MCF 10A (cell line): ENCODE data around the gene RASGEF1C. TPM values are rescaled to one million over a fixed set of nuclear protein-coding genes. Genes with fewer than 3 reads are reported as not detected.

ENCODE experiments used
- BruUV-seq: library from RNA; stranded (reverse); fragments of 400-500 nt; replicated peaks from 2 replicates; lab custom pipeline; 2021; lab: Mats Ljungman, UMichigan
- CTCF ChIA-PET: fragments of 300-600 bp; sonication (Branson Sonifier 250); formaldehyde crosslinking; extraction: SDS; loops from one replicate; lab custom pipeline; 2021; ENCODE audit warnings: antibody characterized with exemption, inconsistent platforms; lab: Yijun Ruan, JAX
- POLR2A ChIA-PET: fragments of 300-600, 350-650 bp; sonication (Branson Sonifier 250); formaldehyde crosslinking; extraction: SDS; loops from one replicate; lab custom pipeline; 2020; ENCODE audit warnings: antibody characterized with exemption, inconsistent platforms; lab: Yijun Ruan, JAX
- DNase-seq: peaks from one replicate; pipeline ENCODE4 v3.0.0-alpha.2; 2018; ENCODE audit not compliant: unreplicated experiment
- H3K27ac Mint-ChIP-seq: one replicate; pipeline ENCODE4 v1.8.0; 2022; ENCODE audit warnings: mild to moderate bottlenecking, low read depth, mixed read lengths; ENCODE audit not compliant: unreplicated experiment
- H3K27me3 Mint-ChIP-seq: one replicate; pipeline ENCODE4 v1.8.0; 2022; ENCODE audit warnings: mixed read lengths; ENCODE audit not compliant: insufficient read depth, unreplicated experiment
- H3K36me3 Mint-ChIP-seq: one replicate; pipeline ENCODE4 v1.8.0; 2022; ENCODE audit warnings: mild to moderate bottlenecking, moderate library complexity, mixed read lengths; ENCODE audit not compliant: insufficient read depth, unreplicated experiment
- H3K4me1 Mint-ChIP-seq: one replicate; pipeline ENCODE4 v1.8.0; 2022; ENCODE audit warnings: mixed read lengths; ENCODE audit not compliant: insufficient read depth, unreplicated experiment
- H3K4me3 Mint-ChIP-seq: one replicate; pipeline ENCODE4 v1.8.0; 2022; ENCODE audit warnings: mild to moderate bottlenecking, moderate library complexity, mixed read lengths; ENCODE audit not compliant: unreplicated experiment
- H3K9me3 Mint-ChIP-seq: one replicate; pipeline ENCODE4 v1.8.0; 2022; ENCODE audit warnings: mixed read lengths; ENCODE audit not compliant: unreplicated experiment
- CTCF ChIP-seq: fragments of 200-600 bp; IDR thresholded peaks from one replicate; pipeline ENCODE4 v1.8.0; 2022; ENCODE audit warnings: antibody characterized with exemption, mild to moderate bottlenecking; ENCODE audit not compliant: unreplicated experiment
- intact Hi-C: fragments of 100-400 bp; cut with micrococcal nuclease; formaldehyde crosslinking; loops from 2 replicates; pipeline ENCODE4 v1.14.1; 2022
- total RNA-seq: library from RNA; stranded (reverse); gene quantifications from 2 replicates; pipeline ENCODE4 v1.2.3, GENCODE V29; 2022

The RASGEF1C gene
- total RNA-seq, 1 experiment from 2014 or later = not detected

- Mint-ChIP-seq H3K9me3 (peaks cover 6% of the 10 kb centered on the region), H3K27ac (no peak overlapping the region), H3K4me3 (no peak overlapping the region), H3K27me3 (peaks cover 18% of the 10 kb centered on the region), H3K36me3 (no peaks in the 10 kb centered on the region), H3K4me1 (peaks cover 7% of the 10 kb centered on the region)
- ChIA-PET CTCF (interaction anchor here (1.1 kb wide), 1 partner anchor 144 kb away, joined by 3 read pairs; no protein-coding TSS in a partner anchor), POLR2A (no interaction called here)
- intact Hi-C loops = no loop called here
- DNase-seq = no peak
- TF ChIP-seq CTCF = no peak
- BruUV-seq = no TSS peak
Observed at GRCh38 chr5:180180421-180180820, 28.6 kb downstream of the RASGEF1C start.

GRCh38 chr5:180179442-180180420 is 29.3 kb downstream of the RASGEF1C start:
- POLR2A ChIA-PET = no interaction called here
- Mint-ChIP-seq H3K36me3 (no peaks in the 10 kb centered on the region), H3K4me3 (no peak overlapping the region), H3K27ac (no peak overlapping the region), H3K27me3 (peaks cover 18% of the 10 kb centered on the region), H3K4me1 (peaks cover 7% of the 10 kb centered on the region), H3K9me3 (peaks cover 4% of the 10 kb centered on the region)
- CTCF ChIA-PET = interaction anchor here (1.1 kb wide), 1 partner anchor 145 kb away, joined by 3 read pairs; no protein-coding TSS in a partner anchor
- BruUV-seq = no TSS peak
- intact Hi-C loops = no loop called here
- no peak for DNase-seq
- no peak for TF ChIP-seq CTCF

GRCh38 chr5:180178531-180179441 is 30.2 kb downstream of the RASGEF1C start:
- Mint-ChIP-seq H3K4me1 (peaks cover 7% of the 10 kb centered on the region), H3K9me3 (no peaks in the 10 kb centered on the region), H3K36me3 (no peaks in the 10 kb centered on the region), H3K27me3 (peaks cover 18% of the 10 kb centered on the region), H3K4me3 (no peak overlapping the region), H3K27ac (no peak overlapping the region)
- POLR2A ChIA-PET = no interaction called here
- DNase-seq = no peak
- intact Hi-C loops = no loop called here
- no peak for TF ChIP-seq CTCF
- no TSS peak for BruUV-seq
- CTCF ChIA-PET = no interaction called here

GRCh38 chr5:180176191-180176590 is 32.8 kb downstream of the RASGEF1C start:
- no TSS peak for BruUV-seq
- POLR2A ChIA-PET = no interaction called here

More at GRCh38 chr5:180176191-180176590, 32.8 kb downstream of the RASGEF1C start:
- no peak for TF ChIP-seq CTCF
- intact Hi-C loops = no loop called here
- H3K36me3 Mint-ChIP-seq = no peaks in the 10 kb centered on the region
- no peak overlapping the region for H3K4me3 Mint-ChIP-seq
- no peak for DNase-seq
- H3K27ac Mint-ChIP-seq = no peak overlapping the region
- peaks cover 25% of the 10 kb centered on the region for H3K27me3 Mint-ChIP-seq
- CTCF ChIA-PET = no interaction called here
- peaks cover 7% of the 10 kb centered on the region for H3K4me1 Mint-ChIP-seq
- no peaks in the 10 kb centered on the region for H3K9me3 Mint-ChIP-seq
